ENCODE data around the gene USH2A.

GRCh38 chr1:215673943-215674342 lies 749.3 kb downstream of the USH2A start:
- no peak for TF ChIP-seq ZNF140 (tag by site-specific recombination; IDR thresholded peaks at IDR 0.05)
- no peak for TF ChIP-seq ZNF426 (tag by site-specific recombination; IDR thresholded peaks at IDR 0.05)
- TF ChIP-seq, protein P1, sequence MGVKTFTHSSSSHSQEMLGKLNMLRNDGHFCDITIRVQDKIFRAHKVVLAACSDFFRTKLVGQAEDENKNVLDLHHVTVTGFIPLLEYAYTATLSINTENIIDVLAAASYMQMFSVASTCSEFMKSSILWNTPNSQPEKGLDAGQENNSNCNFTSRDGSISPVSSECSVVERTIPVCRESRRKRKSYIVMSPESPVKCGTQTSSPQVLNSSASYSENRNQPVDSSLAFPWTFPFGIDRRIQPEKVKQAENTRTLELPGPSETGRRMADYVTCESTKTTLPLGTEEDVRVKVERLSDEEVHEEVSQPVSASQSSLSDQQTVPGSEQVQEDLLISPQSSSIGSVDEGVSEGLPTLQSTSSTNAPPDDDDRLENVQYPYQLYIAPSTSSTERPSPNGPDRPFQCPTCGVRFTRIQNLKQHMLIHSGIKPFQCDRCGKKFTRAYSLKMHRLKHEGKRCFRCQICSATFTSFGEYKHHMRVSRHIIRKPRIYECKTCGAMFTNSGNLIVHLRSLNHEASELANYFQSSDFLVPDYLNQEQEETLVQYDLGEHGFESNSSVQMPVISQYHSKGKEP (tag by site-specific recombination; IDR thresholded peaks at IDR 0.05): no peak
- no peak for TF ChIP-seq ZNF704 (tag by site-specific recombination; IDR thresholded peaks at IDR 0.05)
- no peak for TF ChIP-seq SETDB1 (IDR thresholded peaks at IDR 0.05; ENCODE audit: insufficient read length, low read length)
- no peak for TF ChIP-seq ZNF433 (tag by site-specific recombination; IDR thresholded peaks at IDR 0.05; ENCODE audit: low read depth)

Measured in HEK293 (cell line).